Cerebellar cortex (tissue), 1 donor: Measurements from ENCODE around the gene ZNF177.
"Not testable (repeated sequence)": the region's sequence is repeated elsewhere in the genome, so short reads cannot be mapped to it uniquely, and the experiment has no call there.

Experiments used
- DNase-seq: peaks from one replicate; pipeline ENCODE4 v3.0.0-alpha.2; 2015; ENCODE audit warnings: low spot score

ZNF177 gene

DNA sequence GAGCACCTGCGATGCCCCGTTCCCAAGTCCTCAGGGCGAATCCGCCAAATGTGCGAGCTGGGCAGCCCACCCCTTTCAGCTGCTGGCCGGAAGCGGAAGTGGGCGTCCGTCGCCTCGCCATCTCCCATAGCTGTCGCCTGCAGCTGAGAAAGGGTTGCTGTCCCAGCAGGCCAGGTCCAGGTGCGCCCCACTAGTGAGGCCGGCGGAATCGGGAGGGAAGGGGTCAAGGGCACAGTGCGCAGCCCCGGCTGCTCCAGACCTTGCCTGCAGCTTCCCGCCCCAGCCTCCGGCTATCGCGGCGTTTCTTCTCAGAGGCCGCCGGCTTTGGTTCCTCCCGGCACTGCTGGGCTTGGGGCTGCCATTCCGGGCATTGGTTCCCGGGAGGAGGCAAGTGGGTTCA is at the start of gene ZNF177:
ZNF177 (plus strand) TSS at position 109 of the 400 bp plus-strand sequence. CDS start 15,299 bp downstream, outside the sequence.
- no peak for DNase-seq

GRCh38 chr19:9313756-9314155 is 49.1 kb upstream of the ZNF177 start:
- no peak for DNase-seq

DNA sequence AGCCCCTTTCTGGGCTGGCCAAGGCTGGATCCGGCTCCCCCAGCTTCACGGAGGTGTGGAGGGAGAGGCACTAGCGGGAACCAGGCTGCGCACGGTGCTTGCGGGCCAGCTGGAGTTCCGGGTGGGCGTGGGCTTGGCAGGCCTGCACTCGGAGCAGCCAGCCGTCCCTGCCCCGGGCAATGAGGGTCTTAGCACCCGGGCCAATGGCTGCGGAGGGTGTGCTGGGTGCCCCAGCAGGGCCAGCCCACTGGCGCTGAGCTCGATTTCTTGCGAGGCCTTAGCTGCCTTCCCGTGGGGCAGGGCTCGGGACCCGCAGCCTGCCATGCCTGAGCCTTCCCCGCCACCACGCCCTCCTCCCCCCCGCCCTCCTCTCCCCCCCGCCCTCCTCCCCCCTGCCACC is 41.5 kb upstream of the ZNF177 start:
- DNase-seq = no peak

DNA sequence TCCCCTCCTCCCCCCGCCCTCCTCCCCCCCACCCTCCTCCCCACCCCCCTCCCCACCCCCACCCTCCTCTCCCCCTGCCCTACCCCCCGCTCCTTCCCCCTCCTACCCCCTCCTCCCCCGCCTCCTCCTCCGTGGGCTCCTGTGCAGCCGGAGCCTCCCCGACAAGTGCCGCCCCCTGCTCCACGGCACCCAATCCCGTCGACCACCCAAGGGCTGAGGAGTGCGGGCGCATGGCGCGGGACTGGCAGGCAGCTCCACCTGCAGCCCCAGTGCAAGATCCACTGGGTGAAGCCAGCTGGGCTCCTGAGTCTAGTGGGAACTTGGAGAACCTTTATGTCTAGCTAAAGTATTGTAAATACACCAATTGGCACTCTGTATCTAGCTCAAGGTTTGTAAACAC is 41.1 kb upstream of the ZNF177 start:
- DNase-seq = not testable (repeated sequence)

GRCh38 chr19:9322201-9322600 is 40.6 kb upstream of the ZNF177 start:
- DNase-seq = not testable (repeated sequence)

DNA sequence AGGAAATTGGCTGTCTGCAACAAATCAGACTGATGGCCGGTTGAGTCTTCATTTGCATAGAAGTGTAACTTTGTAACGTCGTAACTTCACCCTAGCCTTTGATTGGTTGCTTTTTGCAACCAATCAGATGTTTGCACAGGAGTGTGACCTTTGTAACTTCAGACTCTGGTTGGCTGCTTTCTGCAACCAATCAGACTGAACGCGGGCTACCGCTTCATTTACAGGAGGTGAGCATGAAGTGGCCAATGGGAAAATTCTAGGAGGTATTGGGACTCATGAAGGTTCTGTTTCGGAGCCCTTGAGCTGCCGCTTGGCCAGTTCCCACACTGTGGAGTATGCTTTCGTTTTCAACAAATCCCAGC is 39.3 kb upstream of the ZNF177 start:
- peak; percentile 85 for DNase-seq

DNA sequence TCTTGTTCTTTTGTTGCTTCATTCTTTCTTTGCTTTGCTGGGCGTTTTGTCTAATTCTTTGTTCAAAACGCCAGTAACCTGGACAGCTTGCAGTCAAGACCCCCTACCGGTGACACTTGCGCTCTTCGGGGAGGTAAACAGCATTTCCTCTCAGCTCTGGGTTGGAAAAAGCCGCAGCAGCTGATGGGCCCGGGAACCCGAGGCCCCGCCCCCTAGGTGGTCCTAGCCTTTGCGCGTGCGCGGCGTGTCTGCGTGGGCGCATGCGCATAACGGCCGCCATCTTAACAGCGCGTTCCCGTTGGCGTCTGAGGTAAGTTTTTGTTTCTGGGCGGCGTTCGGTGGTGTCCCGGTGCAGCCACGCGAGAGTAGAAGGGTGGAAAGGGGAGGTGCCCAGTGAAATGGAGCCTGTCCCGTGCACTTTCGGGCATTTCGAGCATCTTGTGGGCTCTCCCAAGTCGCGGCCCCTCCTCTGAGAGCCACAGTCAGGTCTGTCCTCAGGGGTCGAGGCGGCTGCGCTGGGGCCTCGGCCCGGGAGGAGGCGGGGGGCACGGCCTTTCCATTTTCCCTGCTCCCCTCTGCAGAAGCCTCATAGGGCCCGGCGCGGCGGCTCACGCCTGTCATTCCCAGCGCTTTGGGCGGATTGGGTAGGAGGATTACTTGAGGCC is 38.8 kb upstream of the ZNF177 start, which contains the start of gene ZNF559:
ZNF559 (plus strand) TSS at position 261 of the 665 bp plus-strand sequence. CDS start 14,371 bp downstream, outside the sequence.
- DNase-seq = peak; percentile 89

DNA sequence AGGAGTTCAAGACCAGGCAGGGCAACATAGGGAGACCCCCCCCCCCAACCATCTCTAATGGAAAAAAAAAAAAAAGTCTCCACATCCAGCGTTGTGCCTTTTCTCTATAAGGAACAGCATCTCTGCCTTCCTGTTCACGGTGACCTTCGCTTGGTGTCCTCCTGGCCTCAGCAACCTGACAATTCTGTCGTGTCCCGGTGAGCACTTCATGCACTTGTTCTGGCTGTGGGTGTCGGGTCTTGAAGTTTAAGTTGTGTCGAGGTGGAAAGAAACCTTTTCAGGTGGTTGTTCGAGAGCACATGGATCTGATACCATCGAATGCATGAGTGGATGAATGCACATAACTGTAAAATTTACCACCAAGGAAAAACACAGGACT is 38.2 kb upstream of the ZNF177 start:
- DNase-seq = no peak

DNA sequence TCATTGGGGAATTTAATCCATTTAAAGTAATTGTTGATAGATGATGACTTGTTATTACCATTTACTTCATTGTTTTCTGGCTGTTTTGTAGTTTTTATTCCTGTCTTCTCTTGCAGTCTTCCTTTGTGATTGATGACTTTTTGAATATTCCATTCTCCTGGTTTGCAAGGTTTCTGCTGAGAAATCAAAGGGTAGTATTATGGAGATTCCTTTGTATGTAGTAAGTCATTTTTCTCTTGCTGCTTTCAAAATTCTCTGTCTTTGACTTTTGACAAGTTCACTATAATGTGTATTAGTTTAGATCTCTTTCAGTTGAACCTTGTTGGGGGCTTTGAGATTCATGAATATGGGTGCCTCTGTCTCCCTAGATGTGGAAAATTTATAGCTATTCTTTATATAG is 32.8 kb upstream of the ZNF177 start:
- DNase-seq = no peak

DNA sequence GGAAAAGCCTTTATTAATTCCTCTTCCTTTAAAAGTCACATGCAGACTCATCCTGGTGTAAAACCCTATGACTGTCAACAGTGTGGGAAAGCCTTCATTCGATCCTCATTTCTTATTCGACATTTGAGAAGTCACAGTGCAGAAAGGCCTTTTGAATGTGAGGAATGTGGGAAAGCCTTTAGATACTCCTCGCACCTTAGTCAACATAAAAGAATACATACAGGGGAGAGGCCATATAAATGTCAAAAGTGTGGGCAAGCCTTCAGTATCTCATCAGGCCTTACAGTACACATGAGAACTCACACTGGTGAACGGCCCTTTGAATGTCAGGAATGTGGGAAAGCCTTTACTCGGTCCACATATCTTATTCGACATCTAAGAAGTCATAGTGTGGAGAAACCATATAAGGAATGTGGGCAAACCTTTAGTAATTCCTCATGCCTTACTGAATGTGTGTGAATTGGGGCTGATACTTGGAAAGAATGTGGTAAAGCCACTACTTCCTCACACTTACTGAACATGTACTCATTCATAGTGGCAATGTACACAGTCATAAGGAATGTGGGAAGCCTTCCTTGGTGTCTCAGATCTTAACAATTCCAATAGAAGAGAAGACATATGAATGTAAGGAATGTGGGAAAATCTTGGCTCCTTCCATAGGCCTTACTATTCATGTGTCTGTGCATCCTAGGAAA is 20.1 kb upstream of the ZNF177 start:
- DNase-seq = no peak

GRCh38 chr19:9345005-9345404 is 17.8 kb upstream of the ZNF177 start:
- no peak for DNase-seq

DNA sequence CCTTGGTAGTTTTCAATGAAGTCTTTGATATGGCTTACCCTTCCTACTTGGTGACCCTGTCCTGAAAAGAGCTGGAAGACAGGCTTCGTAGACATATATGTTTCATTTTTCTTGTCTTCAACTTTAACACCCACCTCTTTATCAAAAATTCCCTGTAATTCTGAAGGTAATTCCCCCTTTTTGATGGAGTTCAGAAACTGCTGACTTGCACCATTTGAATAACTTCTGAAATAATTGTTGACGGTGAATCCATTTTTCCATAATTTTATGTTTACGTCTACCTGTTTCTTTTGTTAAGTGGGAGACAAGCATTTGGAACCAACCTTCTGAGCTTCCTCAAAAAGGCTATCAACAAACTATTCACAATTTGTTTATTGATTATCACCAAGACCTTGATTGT is 14.6 kb upstream of the ZNF177 start:
- no peak for DNase-seq

DNA sequence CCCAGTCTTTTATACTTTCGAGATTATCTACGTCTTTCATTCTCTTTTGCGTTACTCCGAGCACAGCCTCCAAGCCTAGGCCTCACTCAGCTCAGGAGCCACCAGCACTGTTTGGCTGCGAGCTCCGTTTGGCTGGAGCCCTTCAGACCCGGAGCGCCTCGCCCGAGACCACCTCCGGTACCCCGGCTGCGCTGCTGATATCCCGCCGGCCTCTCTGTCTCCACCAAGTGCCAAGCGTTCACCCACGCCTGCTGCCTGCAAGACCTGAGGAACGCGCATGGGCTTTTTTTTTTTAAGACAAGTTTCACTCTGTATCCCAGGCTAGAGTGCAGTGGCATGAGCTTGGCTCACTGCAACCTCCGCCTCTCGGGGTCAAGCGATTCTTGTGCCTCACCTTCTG is 14.1 kb upstream of the ZNF177 start:
- DNase-seq = no peak

- no peak for DNase-seq
Observed at GRCh38 chr19:9352505-9352904, 10.3 kb upstream of the ZNF177 start.

DNA sequence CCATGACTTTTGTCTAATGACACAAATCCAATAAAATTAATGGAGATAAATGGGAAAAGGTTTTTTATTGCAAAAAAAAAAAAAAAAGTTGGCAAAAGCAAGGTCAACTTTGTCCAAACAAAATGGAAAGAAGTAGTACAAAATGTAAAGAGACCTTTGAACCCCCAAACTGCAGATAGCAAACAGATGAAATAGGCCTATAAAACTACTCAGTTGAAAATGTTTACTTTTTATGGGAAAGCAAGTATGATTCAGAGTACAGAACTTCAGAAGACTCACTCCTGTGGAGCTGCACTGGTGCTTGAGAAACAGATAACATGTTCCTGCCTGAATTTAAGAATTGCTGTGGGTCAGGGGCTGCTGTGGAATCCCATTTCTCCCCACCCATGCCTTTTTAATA is 9.8 kb upstream of the ZNF177 start:
- DNase-seq = no peak

DNA sequence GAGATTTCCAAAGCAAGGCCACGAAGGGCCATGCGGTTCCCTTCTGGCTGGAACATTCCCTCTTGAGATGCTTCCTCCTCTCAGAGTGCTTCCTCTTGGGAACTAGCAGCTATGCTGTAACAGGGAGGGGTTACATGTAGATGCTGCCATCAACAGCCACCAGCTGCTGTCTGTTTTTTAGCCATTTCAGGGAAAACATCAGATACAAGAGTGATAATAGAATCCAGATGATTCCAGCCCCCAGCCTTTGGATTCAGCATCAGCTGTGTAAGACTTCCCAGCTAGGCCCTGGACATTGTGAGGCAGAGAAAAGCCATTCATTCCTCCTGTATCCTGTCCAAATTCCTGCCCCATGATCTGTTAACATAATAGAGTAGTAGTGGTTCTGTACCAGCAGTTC is 8.2 kb upstream of the ZNF177 start:
- DNase-seq = no peak

DNA sequence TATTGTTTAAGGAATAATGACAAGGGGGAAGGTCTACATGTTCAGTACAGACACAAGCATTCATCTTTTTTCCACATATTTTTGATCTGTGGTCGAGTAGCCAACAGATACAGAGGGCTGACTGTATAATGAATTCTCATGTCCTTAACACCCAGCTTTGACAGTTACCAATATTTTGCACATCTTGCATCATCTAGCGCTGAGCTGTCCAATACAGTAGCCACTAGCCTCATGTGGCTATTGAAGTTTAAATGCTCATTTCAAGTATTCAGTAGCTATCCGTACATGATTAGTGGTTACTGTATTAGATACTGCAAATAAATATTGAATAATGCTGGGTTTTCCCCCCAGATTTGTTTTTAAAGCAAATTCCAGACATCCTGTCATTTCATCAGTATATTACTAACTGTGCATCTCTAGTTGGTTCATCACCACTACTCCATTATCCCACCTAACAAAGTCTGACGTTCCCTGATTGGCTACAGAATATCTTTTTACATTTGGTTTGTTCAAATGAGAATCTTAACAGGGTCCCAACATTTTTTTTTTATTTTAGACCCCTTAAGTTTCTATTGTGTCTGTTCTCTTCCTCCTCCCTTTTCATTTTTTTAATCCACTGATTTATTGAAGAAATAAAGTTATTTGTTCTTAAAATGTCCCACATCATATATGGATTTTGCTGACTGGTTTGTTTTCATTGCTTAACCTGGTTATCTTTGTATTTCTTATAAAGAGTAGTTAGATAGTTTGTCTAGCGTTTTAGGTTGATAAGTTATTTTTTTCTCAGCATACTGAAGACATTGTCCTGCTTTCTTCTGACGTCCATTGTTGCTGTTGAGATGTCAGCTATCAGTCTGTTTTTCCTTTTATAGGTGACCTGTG is 8.2 kb downstream of the ZNF177 start:
- no peak for DNase-seq

DNA sequence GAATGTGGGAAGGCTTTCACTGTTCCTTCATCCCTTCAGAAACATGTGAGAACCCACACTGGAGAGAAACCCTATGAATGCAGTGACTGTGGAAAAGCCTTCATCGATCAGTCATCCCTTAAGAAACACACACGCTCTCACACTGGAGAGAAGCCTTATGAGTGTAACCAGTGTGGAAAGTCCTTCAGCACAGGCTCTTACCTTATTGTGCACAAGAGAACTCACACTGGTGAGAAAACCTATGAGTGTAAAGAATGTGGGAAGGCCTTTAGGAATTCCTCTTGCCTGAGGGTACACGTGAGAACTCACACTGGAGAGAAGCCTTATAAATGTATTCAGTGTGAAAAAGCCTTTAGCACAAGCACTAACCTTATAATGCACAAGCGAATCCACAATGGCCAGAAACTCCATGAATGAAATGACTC is 18.6 kb downstream of the ZNF177 start:
- DNase-seq = no peak

DNA sequence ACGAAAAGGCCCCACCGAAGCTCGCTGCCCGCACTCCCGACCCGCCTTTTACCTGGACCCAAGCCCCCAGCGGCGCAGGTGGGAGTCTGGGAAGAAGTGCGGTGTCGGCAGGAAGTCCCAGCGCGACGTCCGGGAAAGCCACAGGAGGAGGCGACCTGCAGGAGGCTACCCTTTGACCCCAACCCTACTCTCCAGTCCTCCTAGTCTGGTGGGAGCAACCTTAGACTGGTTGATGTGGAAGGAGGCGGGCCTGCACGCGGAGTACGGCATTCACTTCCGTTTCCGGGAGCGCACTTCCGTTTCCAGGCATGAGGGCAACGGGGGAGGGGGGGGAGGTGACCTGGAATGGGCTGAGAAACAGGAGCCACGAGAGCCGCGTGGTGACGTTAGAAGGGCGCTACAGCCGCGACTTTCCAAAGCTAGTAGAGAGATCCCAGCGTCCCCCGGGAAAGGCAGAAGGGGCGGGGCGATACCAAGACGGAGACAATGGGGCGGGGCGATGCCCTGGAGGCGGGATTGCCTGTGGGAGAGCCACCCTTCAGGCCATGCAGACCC is 44.1 kb downstream of the ZNF177 start:
- DNase-seq = peak; percentile 45

- DNase-seq = no peak
Observed at GRCh38 chr19:9407827-9408226, 45.0 kb downstream of the ZNF177 start.

DNA sequence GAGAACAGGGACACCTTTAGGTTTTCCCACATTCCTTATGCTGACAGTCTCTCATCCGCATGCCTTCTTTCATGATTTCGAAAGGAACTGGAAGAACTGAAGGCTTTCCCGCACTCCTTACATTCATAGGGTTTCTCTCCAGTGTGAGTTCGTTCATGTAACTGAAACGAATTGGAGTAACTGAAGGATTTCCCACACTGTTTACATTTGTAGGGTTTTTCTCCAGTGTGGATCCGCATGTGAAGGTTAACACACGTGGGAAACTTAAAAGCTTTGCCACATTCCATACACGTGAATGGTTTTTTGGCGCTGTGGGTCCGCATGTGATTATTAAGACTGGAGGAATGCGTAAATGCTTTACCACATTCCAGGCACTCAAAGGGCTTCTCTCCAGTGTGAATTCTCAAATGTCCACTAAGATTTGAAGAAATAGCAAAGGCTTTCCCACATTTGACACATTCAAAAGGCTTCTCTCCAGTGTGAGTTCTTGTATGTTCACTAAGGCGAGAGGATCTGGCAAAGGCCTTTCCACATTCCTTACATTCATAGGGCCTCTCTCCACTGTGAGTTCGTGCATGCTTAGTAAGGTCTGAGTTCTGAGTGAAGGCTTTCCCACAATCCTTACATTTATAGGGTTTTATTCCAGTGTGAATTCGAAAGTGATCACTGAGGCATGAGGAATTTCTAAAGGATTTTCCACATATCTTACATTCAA is 50.6 kb downstream of the ZNF177 start:
- no peak for DNase-seq

DNA sequence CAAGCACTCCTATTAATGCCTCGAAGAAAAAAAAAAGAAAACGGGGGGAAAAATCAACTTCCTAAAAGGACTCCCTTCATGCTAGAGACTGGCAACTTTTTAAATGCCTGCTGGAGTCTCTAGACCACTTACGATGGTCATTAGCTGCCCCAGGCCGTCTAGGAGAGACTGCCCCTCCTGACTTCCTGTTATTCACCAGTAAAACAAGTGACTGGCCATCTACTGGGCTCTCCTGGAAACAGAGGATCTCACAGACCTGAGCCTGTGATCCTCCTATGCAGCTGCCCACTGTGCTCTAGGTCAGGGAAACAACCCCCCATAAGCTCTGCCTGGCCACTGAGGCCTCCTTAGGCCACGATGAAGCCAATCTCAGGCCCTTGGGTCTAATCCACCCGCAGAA is 65.1 kb downstream of the ZNF177 start:
- DNase-seq = no peak
